IMR-90 (cell line): ENCODE data around the gene SOST.

Experiments used
- CTCF ChIP-seq: conservative IDR thresholded peaks from 2 replicates; pipeline ENCODE4 v1.5.1; 2012; ENCODE audit warnings: mild to moderate bottlenecking, low read depth, low read length, improper control_type of control experiment
- MAFK ChIP-seq: IDR thresholded peaks from 2 replicates; pipeline ENCODE4 v1.6.1; 2012; ENCODE audit warnings: low read depth, low read length, improper control_type of control experiment
- POLR2A ChIP-seq: IDR thresholded peaks from 2 replicates; pipeline ENCODE4 v1.6.1; 2012; ENCODE audit warnings: mild to moderate bottlenecking, low read depth, low read length
- SMC3 ChIP-seq: fragments of 150-350 bp; IDR thresholded peaks from 2 replicates; pipeline ENCODE4 v1.6.1; 2016; ENCODE audit warnings: low read depth, mild to moderate bottlenecking, antibody characterized with exemption, low read length, moderate library complexity

DNA sequence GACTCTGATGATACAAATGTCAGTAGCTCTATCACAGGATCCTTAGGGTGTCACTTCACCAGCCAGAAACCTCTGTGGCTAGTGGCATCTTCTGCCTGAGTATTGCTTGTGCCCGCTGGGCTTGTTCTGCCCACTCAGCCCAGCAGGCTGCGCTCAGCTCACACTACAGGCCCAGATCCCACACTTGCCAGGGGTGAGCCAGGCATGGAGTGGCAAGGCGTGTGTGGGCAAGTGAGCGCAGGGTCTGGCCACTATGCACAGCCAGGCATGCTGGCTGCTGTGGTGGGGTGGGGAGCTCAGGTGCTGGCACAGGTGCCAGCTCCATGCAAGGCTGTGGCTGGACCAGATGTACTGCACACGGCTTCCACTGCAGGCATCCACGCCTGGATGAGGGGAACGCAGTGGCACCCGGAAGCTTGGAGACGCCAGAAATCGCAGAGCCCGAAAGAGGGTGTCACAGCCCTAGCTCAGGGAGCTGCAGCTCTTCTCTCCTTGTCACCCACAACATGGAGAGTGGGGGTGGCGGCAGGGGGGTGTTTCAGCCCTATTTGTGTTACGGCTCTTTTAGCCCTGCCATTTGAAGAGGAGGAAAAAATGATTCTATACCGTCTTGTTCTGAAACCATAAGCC is 31.8 kb upstream of the SOST start:
- TF ChIP-seq CTCF (peak; percentile 26; the same call in 1 of the 2 replicates), POLR2A (no peak), MAFK (no peak), SMC3 (peak; percentile 10; the same call in 1 of the 2 replicates)
